Gastroesophageal sphincter (tissue), 4 donors: ENCODE results near the gene SSH2. TPM values are rescaled to one million over a fixed set of nuclear protein-coding genes. Genes with fewer than 3 reads are reported as not detected.
A peak's percentile ranks its signal among the peaks of the same experiment; 100 is the strongest.
"Not testable (repeated sequence)": the region's sequence is repeated elsewhere in the genome, so short reads cannot be mapped to it uniquely, and the experiment has no call there.

ENCODE experiments used
- ATAC-seq: fragments of 150-250 bp; one replicate; pipeline ENCODE4 v1.9.1; 2016; ENCODE audit warnings: mild to moderate bottlenecking, moderate library complexity
- H3K27ac ChIP-seq, 4 donors: fragments of 200-600 bp; sonication (generic) in 3 of 4; 1 replicate in 3 of 4; 2 replicates in 1 of 4; pipeline ENCODE4 v1.5.1; 2016 to 2019
- H3K27me3 ChIP-seq: fragments of 200-600 bp; sonication (generic); one replicate; pipeline ENCODE4 v1.5.1; 2019
- H3K36me3 ChIP-seq, 2 donors: fragments of 200-600 bp; sonication (generic); one replicate each; pipeline ENCODE4 v1.5.1; 2019; ENCODE audit warnings: control low read depth in 1 of 2
- H3K4me1 ChIP-seq, 3 donors: fragments of 200-600 bp; sonication (generic); 1 replicate in 2 of 3; 2 replicates in 1 of 3; pipeline ENCODE4 v1.5.1; 2016 to 2019; ENCODE audit warnings: control low read depth in 2 of 3
- H3K4me3 ChIP-seq, 2 donors: fragments of 200-600 bp; sonication (generic); one replicate each; pipeline ENCODE4 v1.5.1; 2019; ENCODE audit warnings: mild to moderate bottlenecking in 1 of 2, moderate library complexity in 1 of 2
- H3K9me3 ChIP-seq, 3 donors: fragments of 200-600 bp; sonication (generic); one replicate each; pipeline ENCODE4 v1.5.1; 2017 to 2019; ENCODE audit warnings: control low read depth in 2 of 3
- EP300 ChIP-seq: sonication (generic); formaldehyde crosslinking; IDR thresholded peaks from one replicate; pipeline ENCODE4 v1.6.1; 2017; ENCODE audit warnings: antibody characterized with exemption, mild to moderate bottlenecking
- POLR2A ChIP-seq, 2 donors: fragments of 450-650 bp; IDR thresholded peaks; one replicate each; pipeline ENCODE4 v1.6.1; 2017; ENCODE audit warnings: antibody characterized with exemption in 2 of 2, mild to moderate bottlenecking in 2 of 2, moderate library complexity in 1 of 2
- POLR2AphosphoS5 ChIP-seq: sonication (generic); formaldehyde crosslinking; IDR thresholded peaks from one replicate; pipeline ENCODE4 v1.6.1; 2017; ENCODE audit warnings: antibody characterized with exemption
- WGBS, 2 donors: methylation state at CpG; one replicate each; pipeline ENCODE4 v1.1.5; 2018; ENCODE audit warnings: low coverage in 1 of 2; 5-methylcytosine and 5-hydroxymethylcytosine counted together
- total RNA-seq, 4 donors: library from RNA; depleted of rRNA; stranded (reverse); fragments of >200 nt; gene quantifications; one replicate each; pipeline ENCODE4 v1.1.0, GENCODE V29; 2016
- TF ChIP-seq, protein P1 (sequence below), 4 experiments: fragments of 200-600 bp in 2 of 4; fragments of 450-650 bp in 2 of 4; sonication (generic) in 1 of 4; IDR thresholded peaks; one replicate each; pipeline ENCODE4 v1.5.1; 2017 to 2019; ENCODE audit warnings: antibody characterized with exemption in 4 of 4, mild to moderate bottlenecking in 2 of 4, moderate library complexity in 2 of 4

Gene SSH2
- total RNA-seq, 4 donors from 2014 or later, result 16.0 to 39.7 (median 24.9) TPM

- peaks cover 0 to 17% (median 2%) of the 10 kb centered on the region in 3 donors for H3K4me1 ChIP-seq
- WGBS, 2 donors, result 94 to 100% methylated on average over 2 to 4 of the region's 4 CpGs
- peak overlapping the region; percentile 17 to 70 (median 38) for H3K27ac ChIP-seq
- no peaks in the 10 kb centered on the region for H3K9me3 ChIP-seq
- no peaks in the 10 kb centered on the region for H3K36me3 ChIP-seq
- peak; percentile 57 for ATAC-seq
- no peaks in the 10 kb centered on the region for H3K27me3 ChIP-seq
- H3K4me3 ChIP-seq, result no peak overlapping the region
- TF ChIP-seq EP300 (no peak), POLR2A (IDR thresholded peaks at IDR 0.05) (no peak), POLR2AphosphoS5 (no peak)
- TF ChIP-seq, protein P1, sequence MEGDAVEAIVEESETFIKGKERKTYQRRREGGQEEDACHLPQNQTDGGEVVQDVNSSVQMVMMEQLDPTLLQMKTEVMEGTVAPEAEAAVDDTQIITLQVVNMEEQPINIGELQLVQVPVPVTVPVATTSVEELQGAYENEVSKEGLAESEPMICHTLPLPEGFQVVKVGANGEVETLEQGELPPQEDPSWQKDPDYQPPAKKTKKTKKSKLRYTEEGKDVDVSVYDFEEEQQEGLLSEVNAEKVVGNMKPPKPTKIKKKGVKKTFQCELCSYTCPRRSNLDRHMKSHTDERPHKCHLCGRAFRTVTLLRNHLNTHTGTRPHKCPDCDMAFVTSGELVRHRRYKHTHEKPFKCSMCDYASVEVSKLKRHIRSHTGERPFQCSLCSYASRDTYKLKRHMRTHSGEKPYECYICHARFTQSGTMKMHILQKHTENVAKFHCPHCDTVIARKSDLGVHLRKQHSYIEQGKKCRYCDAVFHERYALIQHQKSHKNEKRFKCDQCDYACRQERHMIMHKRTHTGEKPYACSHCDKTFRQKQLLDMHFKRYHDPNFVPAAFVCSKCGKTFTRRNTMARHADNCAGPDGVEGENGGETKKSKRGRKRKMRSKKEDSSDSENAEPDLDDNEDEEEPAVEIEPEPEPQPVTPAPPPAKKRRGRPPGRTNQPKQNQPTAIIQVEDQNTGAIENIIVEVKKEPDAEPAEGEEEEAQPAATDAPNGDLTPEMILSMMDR (IDR thresholded peaks at IDR 0.05), result no peak
These were observed 140.5 kb downstream of the SSH2 start for GRCh38 chr17:29789196-29790170.

DNA sequence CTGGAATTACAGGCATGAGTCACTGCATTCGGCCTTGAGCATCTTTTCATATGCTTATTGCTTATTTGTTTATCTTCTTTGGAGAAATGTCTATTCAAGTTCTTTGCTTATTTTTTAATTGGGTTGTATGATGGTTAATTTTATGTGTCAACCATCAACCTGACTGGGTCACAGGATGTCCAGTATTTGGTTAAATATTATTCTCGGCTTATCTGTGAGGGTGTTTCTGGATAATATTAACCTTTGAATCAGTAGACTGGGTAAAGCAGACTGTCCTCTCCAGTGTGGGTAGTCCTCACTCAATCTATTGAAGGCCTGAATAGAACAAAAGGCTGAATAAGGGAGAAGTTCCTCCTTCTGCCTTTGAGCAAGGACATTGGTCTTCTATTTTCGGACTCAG is 142.0 kb downstream of the SSH2 start:
- no peak for TF ChIP-seq POLR2AphosphoS5
- no peak for TF ChIP-seq POLR2A (IDR thresholded peaks at IDR 0.05)
- TF ChIP-seq EP300, result no peak
- TF ChIP-seq, protein P1 (IDR thresholded peaks at IDR 0.05), result no peak
- Histone ChIP-seq H3K9me3 (no peaks in the 10 kb centered on the region), H3K4me3 (no peak overlapping the region), H3K27ac (no peak overlapping the region), H3K27me3 (no peaks in the 10 kb centered on the region), H3K36me3 (no peaks in the 10 kb centered on the region), H3K4me1 (peaks cover 0 to 20% (median 2%) of the 10 kb centered on the region in 3 donors)
- ATAC-seq, result no peak
- WGBS, 2 donors, result 86 to 94% methylated on average over 1 to 3 of the region's 3 CpGs

- no peak overlapping the region for H3K4me3 ChIP-seq
- TF ChIP-seq POLR2A (IDR thresholded peaks at IDR 0.05), result no peak
- TF ChIP-seq POLR2AphosphoS5, result no peak
- TF ChIP-seq EP300, result no peak
- TF ChIP-seq, protein P1 (IDR thresholded peaks at IDR 0.05), result no peak
- no peaks in the 10 kb centered on the region for H3K27me3 ChIP-seq
- no peak for ATAC-seq
- peaks cover 0 to 18% (median 0%) of the 10 kb centered on the region in 3 donors for H3K4me1 ChIP-seq
- H3K36me3 ChIP-seq, result no peaks in the 10 kb centered on the region
- H3K27ac ChIP-seq, result no peak overlapping the region
- no peaks in the 10 kb centered on the region for H3K9me3 ChIP-seq
- WGBS, 2 donors, result 82 to 93% methylated on average over 3 to 5 of the region's 5 CpGs
These were observed 147.1 kb downstream of the SSH2 start for GRCh38 chr17:29782917-29783316.

GRCh38 chr17:29779812-29780190 is 150.2 kb downstream of the SSH2 start:
- H3K9me3 ChIP-seq, H3K27ac ChIP-seq: not testable (repeated sequence)
- 77 to 82% methylated on average over 6 to 7 of the region's 8 CpGs for WGBS, 2 donors

DNA sequence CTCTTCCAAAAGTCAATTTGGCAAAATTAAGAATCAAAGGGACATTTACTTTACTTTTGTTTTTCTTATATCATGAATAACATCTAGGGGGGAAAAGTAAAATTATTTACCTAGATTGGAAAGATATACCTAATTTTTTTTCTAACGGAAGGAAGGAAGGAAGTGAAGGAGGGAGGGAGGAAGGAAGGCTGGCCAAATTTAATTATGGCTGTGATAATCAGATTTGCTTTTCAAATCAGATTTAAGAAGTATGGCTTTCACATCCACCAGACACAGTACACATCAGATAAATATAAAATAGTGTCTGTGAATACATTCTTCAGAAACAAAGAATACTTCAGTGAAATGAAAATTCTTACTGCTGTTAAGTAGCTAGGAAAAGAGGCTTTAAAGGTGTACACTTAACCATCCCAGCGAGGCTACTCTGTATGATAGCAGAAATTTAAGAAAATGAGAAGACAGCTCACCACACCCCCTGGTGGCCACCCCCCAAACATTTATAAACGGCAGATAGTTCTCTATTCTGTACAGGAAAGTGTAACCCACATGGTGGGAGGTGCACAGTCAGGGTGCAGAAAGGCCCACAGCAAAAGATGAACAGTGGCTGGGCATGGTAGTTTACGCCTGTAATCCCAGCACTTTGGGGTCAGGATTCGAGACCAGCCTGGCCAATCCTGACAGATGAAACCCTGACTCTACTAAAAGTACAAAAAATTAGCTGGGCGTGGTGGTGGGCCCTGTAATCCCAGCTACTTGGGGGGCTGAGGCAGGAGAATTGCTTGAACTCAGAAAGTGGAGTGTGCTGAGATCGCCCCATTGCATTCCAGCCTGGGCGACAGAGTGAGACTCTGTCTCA is 150.8 kb downstream of the SSH2 start:
- peak; percentile 19 for TF ChIP-seq POLR2AphosphoS5
- TF ChIP-seq, protein P1 (IDR thresholded peaks at IDR 0.05), result peak; percentile 79 to 88 (median 86)
- TF ChIP-seq EP300, result no peak
- TF ChIP-seq POLR2A (IDR thresholded peaks at IDR 0.05), result no peak
- H3K9me3 ChIP-seq, result no peaks in the 10 kb centered on the region
- H3K27me3 ChIP-seq, result no peaks in the 10 kb centered on the region
- 20 to 31% methylated on average over 2 to 5 of the region's 8 CpGs for WGBS, 2 donors
- peaks cover 0 to 10% (median 0%) of the 10 kb centered on the region in 3 donors for H3K4me1 ChIP-seq
- H3K27ac ChIP-seq, result peak overlapping the region in 1 of 4 donors; percentile 32
- peak; percentile 91 for ATAC-seq
- H3K36me3 ChIP-seq, result no peaks in the 10 kb centered on the region
- no peak overlapping the region for H3K4me3 ChIP-seq

More at GRCh38 chr17:29779812-29780190, 150.2 kb downstream of the SSH2 start:
- not testable (repeated sequence) for H3K4me3 ChIP-seq, H3K27me3 ChIP-seq, H3K36me3 ChIP-seq, ATAC-seq
- peaks cover 0 to 16% (median 0%) of the 10 kb centered on the region in 3 donors for H3K4me1 ChIP-seq
